Colon (tissue), 2 donors: ENCODE measurements around the gene PRF1.

Experiments
- FAIRE-seq: peaks from 2 replicates; lab custom pipeline; 2012; peaks lifted over from hg19 to GRCh38; lab: Jason Lieb, UNC
- donor health status: control.
- donor health status: control.

Gene PRF1

DNA sequence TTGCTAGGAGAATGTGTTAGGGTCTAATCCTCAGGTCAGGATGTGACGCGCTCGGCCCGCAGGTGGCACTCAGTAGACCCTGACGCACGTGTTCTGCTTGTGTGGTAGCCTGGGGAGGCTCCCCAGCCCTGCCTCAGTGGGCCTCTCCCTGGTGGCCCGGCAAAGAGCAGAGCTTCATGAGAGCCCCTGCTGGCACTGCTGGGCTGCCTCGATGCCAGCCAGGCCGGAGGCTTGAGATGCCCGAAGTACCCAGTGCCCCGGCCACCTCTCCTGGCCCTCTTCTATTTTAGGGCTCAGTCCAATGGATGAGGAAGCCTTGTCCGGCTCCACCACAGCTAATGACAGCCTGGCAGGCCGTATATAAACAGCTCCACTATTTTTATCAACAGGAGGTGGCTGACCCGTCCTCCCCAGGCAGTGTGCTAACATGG lies 42.0 kb downstream of the PRF1 start:
- FAIRE-seq: no peak

DNA sequence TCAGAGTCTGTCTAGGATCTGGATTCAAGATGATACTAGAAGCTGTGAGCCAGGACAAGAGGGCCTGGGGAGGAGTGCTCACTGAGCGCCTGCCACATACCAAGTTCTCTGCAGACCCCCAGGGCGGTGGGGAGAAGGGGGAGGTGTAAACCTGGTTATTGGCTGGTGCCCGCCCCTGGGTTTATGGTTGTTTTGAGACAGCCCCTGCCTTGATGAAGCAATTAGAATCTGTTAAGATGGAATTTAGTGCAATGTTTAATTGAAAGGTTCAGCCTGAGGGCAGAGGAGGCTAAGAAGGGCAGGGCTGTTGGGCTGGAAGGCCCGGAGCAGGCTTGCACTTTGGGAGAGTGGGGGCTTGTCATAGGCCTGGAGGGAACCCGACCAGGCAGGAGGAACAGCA lies 42.7 kb downstream of the PRF1 start:
- no peak for FAIRE-seq

DNA sequence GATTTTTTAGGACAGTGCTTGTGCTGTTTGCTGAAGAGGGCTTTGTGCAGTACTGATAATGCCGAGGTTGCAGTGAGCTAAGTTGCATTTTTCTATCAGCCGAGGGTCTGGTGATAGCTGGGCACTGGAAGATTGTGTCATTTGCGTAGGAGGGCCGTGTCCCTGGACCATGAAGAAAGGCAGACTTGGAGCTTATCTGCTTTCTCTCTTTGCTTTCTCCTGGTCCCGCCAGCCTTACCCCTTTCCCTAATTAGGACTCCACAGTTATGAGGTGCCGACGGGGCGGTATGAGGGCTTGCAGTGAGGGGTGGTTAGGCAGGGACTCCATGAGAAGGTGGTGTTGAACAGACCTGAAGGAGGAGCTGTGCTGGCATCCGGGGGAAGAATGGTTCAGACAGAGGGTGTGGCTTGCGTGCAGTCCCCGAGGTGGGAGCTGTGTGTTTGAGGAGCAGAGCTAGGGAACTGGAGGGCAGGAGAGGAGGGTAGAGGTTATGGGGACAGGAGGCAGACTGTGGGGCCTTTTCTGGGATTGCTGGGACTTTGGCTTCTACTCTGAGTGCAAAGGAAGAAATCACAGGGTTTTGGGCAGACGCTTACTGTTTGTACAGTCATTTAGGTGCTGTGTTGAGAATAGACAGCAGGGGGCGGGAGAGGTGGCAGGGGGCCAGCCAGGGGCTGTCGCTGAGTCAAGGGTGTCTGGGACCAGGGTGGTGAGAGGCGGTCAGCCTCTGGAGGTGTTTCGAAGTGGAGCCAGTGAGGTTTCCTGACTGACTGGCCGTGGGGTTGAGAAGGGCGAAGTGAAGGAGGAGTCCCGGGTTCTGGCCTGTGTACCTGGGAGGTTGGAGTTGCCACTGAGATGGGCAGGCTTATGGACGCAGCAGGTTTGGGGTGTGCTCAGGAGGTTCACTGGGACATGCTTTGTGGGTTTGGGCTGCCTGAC lies 43.4 kb downstream of the PRF1 start:
- no peak for FAIRE-seq

DNA sequence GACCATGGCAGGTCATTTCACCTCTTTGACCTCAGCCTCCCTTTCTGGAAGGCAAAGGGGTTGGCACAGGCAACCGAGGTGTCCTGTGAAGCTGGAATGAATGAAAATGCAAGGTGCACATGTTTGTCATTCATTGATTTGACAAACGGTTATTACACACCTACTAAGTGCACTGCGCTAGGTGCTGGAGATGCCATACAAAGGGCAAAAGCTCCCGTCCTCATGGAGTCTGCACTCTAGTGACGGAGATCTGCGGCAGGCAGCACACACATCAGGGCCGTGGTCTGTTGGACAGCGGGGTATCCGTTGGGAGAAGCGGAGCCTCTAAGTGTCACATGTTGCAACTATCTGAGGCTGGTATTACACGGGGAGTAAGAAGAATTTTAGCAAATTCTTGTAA lies 44.2 kb downstream of the PRF1 start:
- no peak for FAIRE-seq

DNA sequence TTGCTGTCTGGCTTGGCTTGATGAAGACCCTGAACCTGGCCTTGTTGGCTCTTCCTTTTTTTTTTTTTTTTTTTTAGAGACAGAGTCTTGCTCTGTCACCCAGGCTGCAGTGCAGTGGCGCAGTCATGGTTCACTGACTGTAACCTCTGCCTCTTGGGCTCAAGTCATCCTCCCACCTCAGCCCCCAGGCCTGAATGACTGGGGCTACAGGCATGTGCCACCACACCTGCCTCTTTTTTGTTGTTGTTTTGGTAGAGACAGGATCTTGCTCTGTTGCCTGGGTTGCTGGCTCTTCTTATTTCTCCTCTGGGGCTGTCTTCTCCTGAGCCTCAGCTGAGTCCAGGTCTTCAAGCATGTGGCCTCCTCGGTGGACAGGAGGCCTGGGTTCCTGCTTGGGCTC lies 44.7 kb downstream of the PRF1 start:
- FAIRE-seq: no peak

DNA sequence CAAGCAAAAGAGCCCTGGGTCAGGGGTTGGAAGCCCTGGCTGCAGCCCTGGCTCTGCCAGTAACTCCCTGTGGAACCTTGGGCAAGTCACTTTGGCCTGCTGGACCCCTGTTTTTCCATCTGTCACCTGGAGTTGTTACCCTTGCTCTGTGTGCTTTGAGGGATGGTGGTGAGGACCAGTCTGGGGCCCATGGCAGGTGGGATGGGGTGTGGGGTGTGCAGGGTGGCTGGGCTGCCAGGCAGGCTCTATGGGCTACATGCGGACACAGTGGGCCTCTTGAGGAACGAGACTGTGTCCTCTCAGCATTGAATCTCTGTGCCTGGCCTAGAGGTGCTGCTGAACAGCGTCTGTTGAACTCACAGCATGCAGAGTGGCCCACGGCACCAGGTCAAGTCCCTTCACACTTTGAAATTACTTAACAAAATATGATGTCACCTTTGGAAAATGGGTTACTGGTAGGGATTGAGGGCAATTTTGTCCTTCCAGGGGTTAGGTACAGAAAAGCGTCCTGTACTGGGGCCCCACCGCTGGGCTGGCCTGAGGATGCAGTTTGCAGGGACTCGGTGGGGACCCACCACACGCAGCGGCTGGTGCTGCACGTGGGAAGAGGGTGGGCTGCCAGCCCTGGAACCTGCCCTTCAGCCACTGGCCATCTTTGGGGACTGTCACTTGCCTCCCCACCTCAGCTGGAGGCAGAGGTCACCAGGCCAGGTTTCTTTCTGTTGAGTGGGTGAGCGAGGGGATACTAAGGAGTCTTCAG lies 45.3 kb downstream of the PRF1 start:
- no peak for FAIRE-seq

DNA sequence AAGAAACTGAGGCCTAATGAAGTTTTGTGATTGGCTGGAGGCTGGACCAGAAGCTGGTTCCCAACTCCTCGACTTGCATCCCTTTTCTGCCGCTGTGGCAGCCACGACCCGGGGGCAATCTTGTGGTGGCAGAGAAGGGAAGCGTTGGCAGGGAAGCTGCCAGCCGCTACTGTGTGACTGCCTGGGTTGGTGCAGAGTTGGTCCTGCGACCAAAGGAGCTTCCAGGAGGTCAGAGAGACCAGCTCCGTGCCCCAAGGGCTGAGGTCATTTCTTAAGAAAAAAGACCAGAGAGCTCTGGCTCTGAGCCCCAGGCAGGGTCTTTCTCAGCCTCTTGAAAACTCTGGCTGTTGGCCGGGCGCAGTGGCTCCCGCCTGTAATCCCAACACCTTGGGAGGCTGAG lies 47.2 kb downstream of the PRF1 start:
- no peak for FAIRE-seq

DNA sequence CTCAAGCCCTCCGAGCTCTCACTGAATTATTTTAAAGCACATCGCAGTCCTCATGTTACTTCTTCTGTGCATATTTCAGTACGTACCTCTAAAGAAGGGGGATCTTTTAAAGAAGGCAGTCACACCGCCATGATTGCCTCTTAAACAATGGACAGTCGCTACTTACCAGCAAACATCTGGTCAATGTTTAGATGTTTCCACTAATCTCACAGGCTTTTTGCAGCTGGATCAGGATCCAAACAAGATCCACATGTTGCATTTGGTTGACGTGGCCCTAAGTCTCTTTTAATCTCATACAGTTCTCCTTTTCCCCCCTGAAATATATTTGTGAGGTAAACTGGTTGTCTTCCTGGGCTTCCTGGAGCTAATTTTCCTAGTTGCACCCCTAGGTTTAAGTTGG lies 50.0 kb downstream of the PRF1 start:
- no peak for FAIRE-seq

DNA sequence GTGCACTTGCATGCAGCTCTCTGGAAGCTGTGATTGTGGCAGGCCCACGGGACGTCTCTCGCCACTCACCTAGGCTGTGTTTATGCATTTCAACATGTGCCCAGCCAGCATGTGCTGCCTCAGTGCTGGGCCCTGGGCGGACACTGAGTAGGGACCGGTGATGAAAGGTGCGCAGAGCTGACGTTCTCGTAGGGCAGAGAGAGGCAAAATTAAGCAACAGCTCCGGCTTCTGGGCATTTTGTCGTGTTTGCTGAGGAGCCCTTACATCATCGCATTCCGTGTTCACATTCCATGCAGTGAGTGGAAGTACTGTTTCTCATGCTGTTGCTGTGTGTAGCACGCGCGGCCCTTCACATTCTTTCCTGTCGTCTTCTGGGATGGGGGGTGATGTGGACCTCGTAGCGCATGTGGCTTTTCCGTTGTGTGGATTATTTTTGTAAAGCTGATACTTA lies 50.5 kb downstream of the PRF1 start:
- FAIRE-seq: no peak

DNA sequence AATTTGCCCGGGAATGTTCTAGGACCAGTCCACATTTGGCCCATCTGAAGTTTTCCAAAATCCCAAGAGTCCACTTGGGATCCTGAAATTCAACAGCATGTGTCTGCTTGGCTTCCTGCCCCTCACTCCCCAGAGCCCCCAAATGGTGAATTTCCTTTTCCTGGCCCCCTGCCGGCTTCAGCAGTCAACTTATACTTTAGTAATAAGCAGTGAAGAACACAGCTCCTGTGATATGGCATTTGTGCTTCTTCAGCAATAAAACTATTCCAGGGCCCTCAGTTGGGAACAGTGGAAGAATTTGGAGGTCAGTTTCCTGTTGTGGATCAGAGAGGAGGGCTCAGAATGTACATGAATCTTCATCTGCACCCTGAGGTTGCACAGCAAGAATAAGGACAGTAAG lies 51.1 kb downstream of the PRF1 start:
- FAIRE-seq: no peak

DNA sequence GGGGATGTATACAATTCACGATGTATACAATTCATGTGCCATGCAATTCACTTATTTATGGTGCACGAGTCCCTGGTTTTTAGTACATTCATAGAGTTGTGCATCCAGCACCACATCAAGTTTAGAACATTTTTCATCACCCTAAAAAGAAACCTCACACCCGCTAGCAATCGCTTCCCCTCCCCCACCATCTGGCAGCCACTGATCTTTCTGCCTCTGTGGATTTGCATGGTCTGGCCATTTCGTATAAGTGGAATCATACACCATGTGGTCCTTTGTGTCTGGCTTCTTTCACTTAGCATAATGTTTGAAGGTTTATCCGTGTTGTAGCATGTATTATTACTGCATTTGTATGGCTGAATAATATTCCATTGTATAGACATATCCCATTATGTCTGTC lies 52.1 kb downstream of the PRF1 start:
- FAIRE-seq: no peak

DNA sequence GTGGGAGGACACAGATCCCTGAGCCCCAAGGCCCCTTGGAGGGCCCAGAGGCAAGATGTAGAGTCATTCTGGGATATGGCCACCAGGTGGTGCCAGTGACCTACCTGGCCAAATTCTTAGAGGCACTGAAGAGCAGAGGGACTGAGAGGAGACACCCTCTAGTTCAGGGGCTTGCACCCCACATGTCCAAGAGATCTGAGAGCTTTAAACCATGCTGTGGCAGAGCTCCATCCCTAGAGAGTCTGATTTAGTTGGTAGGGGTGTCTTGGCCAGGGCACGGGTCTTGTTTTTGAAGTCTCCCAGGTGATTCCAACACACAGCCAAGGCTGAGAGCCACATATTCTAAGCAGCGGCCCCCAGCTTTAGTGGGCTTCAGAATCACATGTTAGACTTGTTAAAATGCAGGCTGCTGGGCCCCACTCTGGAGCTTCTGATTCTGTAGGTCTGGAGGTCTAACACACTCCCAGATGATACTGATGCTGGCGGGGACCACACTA lies 52.5 kb downstream of the PRF1 start:
- FAIRE-seq: no peak

DNA sequence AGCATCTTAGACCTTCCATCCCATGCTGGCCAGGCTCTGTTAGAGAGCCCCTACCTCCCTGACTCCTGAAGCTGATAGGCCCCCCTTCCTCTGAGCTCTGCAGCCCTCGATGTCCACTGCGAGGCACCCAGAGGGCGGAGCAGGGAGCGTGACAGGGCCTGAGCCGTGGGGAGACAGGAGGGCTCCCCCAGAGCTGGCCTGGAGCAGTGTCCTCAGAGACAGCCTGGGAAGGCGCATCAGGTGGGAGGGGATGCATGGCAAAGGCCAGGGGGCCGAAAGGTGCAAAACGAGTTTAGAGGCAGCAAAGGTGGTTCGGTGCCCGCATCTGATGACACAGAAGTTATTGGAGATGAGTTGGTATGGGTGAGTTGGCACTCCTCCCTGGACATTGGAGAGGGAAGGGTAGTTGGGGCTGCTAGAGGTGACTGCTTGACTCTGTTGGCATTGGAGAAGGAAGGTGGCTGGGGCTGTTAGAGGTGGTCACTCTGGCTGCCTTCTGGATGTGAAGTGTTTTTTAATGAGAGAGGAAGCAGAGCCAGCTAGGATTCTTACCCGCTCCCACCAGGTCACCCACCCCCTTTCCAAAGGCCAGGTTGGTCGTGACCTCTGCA lies 53.1 kb downstream of the PRF1 start:
- no peak for FAIRE-seq
